ENCODE data around the gene SLC25A6. TPM values are rescaled to one million over a fixed set of nuclear protein-coding genes. Genes with fewer than 3 reads are reported as not detected.
"Not testable (repeated sequence)": the region's sequence is repeated elsewhere in the genome, so short reads cannot be mapped to it uniquely, and the experiment has no call there.

SLC25A6 gene
- total RNA-seq, 1 donor from 2014 or later = 348 TPM

- TF ChIP-seq CTCF (conservative IDR thresholded peaks at IDR 0.05; ENCODE audit: low read depth, low read length) = no peak
- no peak for DNase-seq (ENCODE audit: low read depth)
- no peak overlapping the region for H3K4me3 ChIP-seq (ENCODE audit: low read depth, low read length)
These were observed 35.8 kb upstream of the SLC25A6 start for GRCh38 chrX:1427756-1428155.

- not testable (repeated sequence) for DNase-seq (ENCODE audit: low read depth); H3K4me3 ChIP-seq (ENCODE audit: low read depth, low read length)
These were observed 34.4 kb upstream of the SLC25A6 start for GRCh38 chrX:1426321-1426720.

- no peak for DNase-seq (ENCODE audit: low read depth)
- no peak overlapping the region for H3K4me3 ChIP-seq (ENCODE audit: low read depth, low read length)
- no peak for TF ChIP-seq CTCF (conservative IDR thresholded peaks at IDR 0.05; ENCODE audit: low read depth, low read length)
These were observed 33.5 kb upstream of the SLC25A6 start for GRCh38 chrX:1425381-1425780.

GRCh38 chrX:1424147-1424851 lies 32.4 kb upstream of the SLC25A6 start:
- H3K4me3 ChIP-seq (ENCODE audit: low read depth, low read length) = no peak overlapping the region
- no peak for DNase-seq (ENCODE audit: low read depth)
- no peak for TF ChIP-seq CTCF (conservative IDR thresholded peaks at IDR 0.05; ENCODE audit: low read depth, low read length)

GRCh38 chrX:1423215-1423614 lies 31.3 kb upstream of the SLC25A6 start:
- H3K4me3 ChIP-seq (ENCODE audit: low read depth, low read length) = no peak overlapping the region
- DNase-seq (ENCODE audit: low read depth) = no peak
- TF ChIP-seq CTCF (conservative IDR thresholded peaks at IDR 0.05; ENCODE audit: low read depth, low read length) = no peak

GRCh38 chrX:1422135-1422465 lies 30.2 kb upstream of the SLC25A6 start:
- DNase-seq (ENCODE audit: low read depth) = no peak
- H3K4me3 ChIP-seq (ENCODE audit: low read depth, low read length) = no peak overlapping the region
- no peak for TF ChIP-seq CTCF (conservative IDR thresholded peaks at IDR 0.05; ENCODE audit: low read depth, low read length)

- no peak for TF ChIP-seq CTCF (conservative IDR thresholded peaks at IDR 0.05; ENCODE audit: low read depth, low read length)
- no peak for DNase-seq (ENCODE audit: low read depth)
These were observed 29.7 kb upstream of the SLC25A6 start for GRCh38 chrX:1421433-1422134.

More at GRCh38 chrX:1421433-1422134, 29.7 kb upstream of the SLC25A6 start:
- no peak overlapping the region for H3K4me3 ChIP-seq (ENCODE audit: low read depth, low read length)

Measured in epithelial cell of proximal tubule (primary cell).